Smooth muscle cell of the umbilical artery (primary cell): Measurements from ENCODE around the gene PCLAF. TPM values are rescaled to one million over a fixed set of nuclear protein-coding genes. Genes with fewer than 3 reads are reported as not detected.

Experiments
- total RNA-seq: library from RNA; depleted of rRNA; stranded (reverse); fragments of >200 nt; gene quantifications from 2 replicates; pipeline ENCODE4 v1.2.3, GENCODE V29; 2014

The PCLAF gene, protein sequence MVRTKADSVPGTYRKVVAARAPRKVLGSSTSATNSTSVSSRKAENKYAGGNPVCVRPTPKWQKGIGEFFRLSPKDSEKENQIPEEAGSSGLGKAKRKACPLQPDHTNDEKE
- 3.6 and 12.8 TPM in 2 replicates for total RNA-seq

DNA sequence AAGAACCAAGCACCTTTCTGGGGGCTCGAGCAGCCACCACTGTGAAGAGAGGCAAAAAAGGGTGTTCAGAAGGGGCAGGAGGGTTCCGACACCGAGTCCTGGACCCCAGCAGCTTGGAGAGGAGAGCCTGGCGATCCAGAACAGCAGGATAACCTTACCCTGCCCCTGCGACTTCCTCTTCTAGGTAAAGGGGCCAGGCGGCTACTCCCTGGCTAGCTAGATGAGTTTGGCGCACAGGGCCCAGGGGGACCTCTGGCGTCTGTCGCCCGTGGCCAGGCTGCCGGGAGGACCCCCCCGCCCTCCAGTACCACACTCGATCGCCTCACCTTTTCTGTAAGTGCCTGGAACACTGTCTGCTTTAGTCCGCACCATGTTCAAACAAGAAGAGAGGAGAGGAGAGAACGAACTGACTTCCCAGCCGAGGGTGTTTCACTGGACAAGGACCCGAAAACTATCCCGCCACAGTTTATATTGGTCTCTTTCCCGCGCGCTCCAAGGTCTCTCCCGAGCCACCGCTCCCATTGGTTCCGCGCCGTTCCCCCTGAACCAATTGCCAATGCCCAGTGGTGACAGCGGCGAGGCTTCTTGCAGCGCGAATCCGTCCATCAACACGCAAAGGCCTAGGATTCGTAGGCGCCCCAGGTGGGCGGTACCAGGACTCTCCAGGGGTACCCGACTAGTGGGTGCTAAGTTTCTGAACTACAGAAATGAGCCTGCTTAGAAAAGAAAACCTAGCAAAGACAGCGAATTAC lies at the start of gene PCLAF:
TSS of gene PCLAF (minus strand) at position 442 of the 752 bp plus-strand sequence. CDS start at position 372, 70 bp downstream.

GRCh38 chr15:64387562-64388168 lies 6.4 kb upstream of the PCLAF start, which contains the start of gene TRIP4:
Gene TRIP4 (plus strand): TSS chr15:64387836. CDS start chr15:64387864, 28 bp downstream.

GRCh38 chr15:64355944-64356709 lies 25.1 kb downstream of the PCLAF start, which contains the start of gene CSNK1G1:
Gene CSNK1G1 (minus strand): TSS chr15:64356173. CDS start chr15:64300499, 55,674 bp downstream.

Other genes starting within 250 kb of the PCLAF start
- 0.28 and 0.30 TPM in 2 replicates for gene SNX22, start 229.7 kb downstream of the PCLAF start, total RNA-seq
- gene PPIB, start 218.4 kb downstream of the PCLAF start, total RNA-seq: 1,167 and 1,999 TPM in 2 replicates
- 24.9 and 41.6 TPM in 2 replicates for gene CSNK1G1, start 25.3 kb downstream of the PCLAF start, total RNA-seq
- 11.0 and 14.6 TPM in 2 replicates for gene TRIP4, start 6.4 kb upstream of the PCLAF start, total RNA-seq
- gene ZNF609, start 79.1 kb upstream of the PCLAF start, total RNA-seq: 16.3 and 41.2 TPM in 2 replicates